Measurements from ENCODE around the gene CCDC86. TPM values are rescaled to one million over a fixed set of nuclear protein-coding genes. Genes with fewer than 3 reads are reported as not detected.
"Not testable (repeated sequence)": the region's sequence is repeated elsewhere in the genome, so short reads cannot be mapped to it uniquely, and the experiment has no call there.

Gene CCDC86
- total RNA-seq, 2 experiments from 2014 or later = 94.4 to 96.3 TPM

GRCh38 chr11:60818057-60818456 is 23.9 kb upstream of the CCDC86 start:
- Mint-ChIP-seq H3K27me3 (no peaks in the 10 kb centered on the region), H3K36me3 (no peaks in the 10 kb centered on the region), H3K27ac (no peak overlapping the region), H3K9me3 (peaks cover 8% of the 10 kb centered on the region), H3K4me1 (no peaks in the 10 kb centered on the region), H3K4me3 (no peak overlapping the region)
- no peak for DNase-seq

DNA sequence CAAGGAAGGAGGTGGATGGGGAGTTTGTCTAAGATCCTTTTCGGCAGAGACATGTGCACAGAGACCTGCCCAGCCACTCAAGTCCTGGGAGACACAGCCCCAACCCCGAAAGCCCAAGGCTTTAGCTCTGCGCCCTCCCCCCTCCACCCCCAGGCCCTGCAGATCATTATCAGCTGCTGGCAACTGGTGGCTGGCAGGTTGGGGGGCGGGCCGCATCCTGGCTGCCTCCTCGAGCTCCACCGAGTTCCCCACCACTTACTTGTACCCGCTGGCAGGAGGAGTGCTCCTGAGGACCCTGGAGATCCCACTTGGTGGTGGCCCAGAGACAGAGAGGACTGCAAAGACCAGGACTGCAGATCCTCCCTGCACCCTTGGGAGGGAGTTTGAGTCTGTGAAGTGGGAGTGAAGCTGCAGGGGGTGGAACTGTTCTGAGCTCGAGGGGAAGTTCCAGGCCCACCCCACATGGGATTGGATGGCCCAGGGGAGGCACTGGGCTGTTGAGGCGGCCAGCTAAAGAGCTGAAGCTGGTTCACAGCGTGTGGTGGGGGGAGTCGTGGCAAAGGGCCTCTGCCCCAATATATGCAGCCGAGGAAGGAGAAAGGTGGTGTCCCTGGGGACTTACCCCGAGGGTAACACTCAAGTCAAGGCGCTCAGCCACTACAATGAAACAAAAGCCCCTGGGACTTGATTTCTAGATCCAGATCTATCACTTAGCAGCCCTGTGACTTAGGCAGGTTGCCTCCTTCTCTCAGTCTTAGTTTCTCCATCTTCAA is 19.9 kb upstream of the CCDC86 start:
- DNase-seq = no peak
- H3K4me1 Mint-ChIP-seq = no peaks in the 10 kb centered on the region
- H3K27ac Mint-ChIP-seq = no peak overlapping the region
- peaks cover 2% of the 10 kb centered on the region for H3K9me3 Mint-ChIP-seq
- H3K27me3 Mint-ChIP-seq = no peaks in the 10 kb centered on the region
- H3K36me3 Mint-ChIP-seq = no peaks in the 10 kb centered on the region
- no peak overlapping the region for H3K4me3 Mint-ChIP-seq

GRCh38 chr11:60823745-60824306 is 18.1 kb upstream of the CCDC86 start:
- not testable (repeated sequence) for H3K27me3 Mint-ChIP-seq, H3K4me3 Mint-ChIP-seq, H3K4me1 Mint-ChIP-seq, H3K9me3 Mint-ChIP-seq, DNase-seq, H3K36me3 Mint-ChIP-seq, H3K27ac Mint-ChIP-seq

- Mint-ChIP-seq H3K4me3 (no peak overlapping the region), H3K9me3 (no peaks in the 10 kb centered on the region), H3K36me3 (no peaks in the 10 kb centered on the region), H3K27ac (no peak overlapping the region), H3K4me1 (no peaks in the 10 kb centered on the region), H3K27me3 (no peaks in the 10 kb centered on the region)
- DNase-seq = no peak
Observed at GRCh38 chr11:60825118-60825517, 16.8 kb upstream of the CCDC86 start.

GRCh38 chr11:60825790-60826189 is 16.1 kb upstream of the CCDC86 start:
- Mint-ChIP-seq H3K9me3 (no peaks in the 10 kb centered on the region), H3K4me3 (no peak overlapping the region), H3K27me3 (no peaks in the 10 kb centered on the region), H3K36me3 (no peaks in the 10 kb centered on the region), H3K27ac (no peak overlapping the region), H3K4me1 (peaks cover 1% of the 10 kb centered on the region)
- DNase-seq = no peak

GRCh38 chr11:60830478-60831142 is 11.3 kb upstream of the CCDC86 start:
- Mint-ChIP-seq H3K27me3 (no peaks in the 10 kb centered on the region), H3K9me3 (no peaks in the 10 kb centered on the region), H3K27ac (no peak overlapping the region), H3K4me3 (no peak overlapping the region), H3K36me3 (no peaks in the 10 kb centered on the region), H3K4me1 (peaks cover 5% of the 10 kb centered on the region)
- no peak for DNase-seq

- Mint-ChIP-seq H3K27ac (no peak overlapping the region), H3K27me3 (no peaks in the 10 kb centered on the region), H3K4me3 (no peak overlapping the region), H3K9me3 (no peaks in the 10 kb centered on the region), H3K4me1 (peaks cover 6% of the 10 kb centered on the region), H3K36me3 (no peaks in the 10 kb centered on the region)
- DNase-seq = peak; percentile 71
Observed at GRCh38 chr11:60831143-60831500, 10.8 kb upstream of the CCDC86 start.

GRCh38 chr11:60831501-60832079 is 10.3 kb upstream of the CCDC86 start:
- Mint-ChIP-seq H3K27ac (no peak overlapping the region), H3K27me3 (no peaks in the 10 kb centered on the region), H3K36me3 (no peaks in the 10 kb centered on the region), H3K9me3 (no peaks in the 10 kb centered on the region), H3K4me1 (peaks cover 6% of the 10 kb centered on the region), H3K4me3 (no peak overlapping the region)
- DNase-seq = no peak

DNA sequence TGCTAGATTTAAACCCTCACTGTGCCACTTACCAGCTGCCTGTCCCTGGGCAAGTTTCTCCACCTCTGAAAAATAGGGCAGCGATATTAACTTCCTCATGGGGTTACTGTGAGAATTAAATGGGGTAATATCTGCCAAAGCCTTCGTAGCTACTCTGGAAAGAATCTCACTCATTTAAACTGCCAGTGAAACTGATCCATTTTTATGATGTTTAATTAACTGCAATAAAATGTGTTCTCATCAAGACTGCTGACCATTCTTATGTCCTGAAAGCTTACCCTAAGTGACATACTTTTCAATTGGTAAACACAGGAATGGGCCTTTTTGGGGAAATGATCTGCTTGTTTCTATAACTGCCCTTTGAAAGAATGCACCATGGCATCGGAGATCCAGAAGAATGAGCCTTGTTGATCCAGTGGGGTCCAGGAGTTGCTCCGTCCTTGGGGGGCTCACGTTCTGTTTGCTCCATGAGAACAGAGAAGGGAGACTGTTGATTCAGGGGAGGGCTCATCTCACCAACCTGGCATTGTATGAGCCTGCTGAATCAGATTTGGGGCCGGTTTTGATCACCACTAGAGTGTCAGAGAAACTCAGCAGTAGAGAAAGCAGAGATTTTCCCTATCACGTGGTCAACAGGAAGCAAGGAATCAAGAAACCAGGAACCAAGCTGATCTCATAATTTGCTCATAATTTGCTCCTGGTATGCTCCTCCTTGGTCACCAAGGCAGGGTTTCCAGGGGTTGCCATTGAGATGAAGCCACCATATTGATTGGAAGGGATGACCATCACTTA is 7.0 kb upstream of the CCDC86 start:
- Mint-ChIP-seq H3K27ac (no peak overlapping the region), H3K4me3 (no peak overlapping the region)

GRCh38 chr11:60835534-60835846 is 6.4 kb upstream of the CCDC86 start:
- DNase-seq = no peak
- Mint-ChIP-seq H3K36me3 (no peaks in the 10 kb centered on the region), H3K4me3 (no peak overlapping the region), H3K9me3 (no peaks in the 10 kb centered on the region), H3K27ac (no peak overlapping the region), H3K4me1 (peaks cover 6% of the 10 kb centered on the region), H3K27me3 (no peaks in the 10 kb centered on the region)

More for the DNA sequence above, 7.0 kb upstream of the CCDC86 start:
- Mint-ChIP-seq H3K9me3 (no peaks in the 10 kb centered on the region), H3K4me1 (peaks cover 6% of the 10 kb centered on the region), H3K27me3 (no peaks in the 10 kb centered on the region), H3K36me3 (no peaks in the 10 kb centered on the region)
- no peak for DNase-seq

DNA sequence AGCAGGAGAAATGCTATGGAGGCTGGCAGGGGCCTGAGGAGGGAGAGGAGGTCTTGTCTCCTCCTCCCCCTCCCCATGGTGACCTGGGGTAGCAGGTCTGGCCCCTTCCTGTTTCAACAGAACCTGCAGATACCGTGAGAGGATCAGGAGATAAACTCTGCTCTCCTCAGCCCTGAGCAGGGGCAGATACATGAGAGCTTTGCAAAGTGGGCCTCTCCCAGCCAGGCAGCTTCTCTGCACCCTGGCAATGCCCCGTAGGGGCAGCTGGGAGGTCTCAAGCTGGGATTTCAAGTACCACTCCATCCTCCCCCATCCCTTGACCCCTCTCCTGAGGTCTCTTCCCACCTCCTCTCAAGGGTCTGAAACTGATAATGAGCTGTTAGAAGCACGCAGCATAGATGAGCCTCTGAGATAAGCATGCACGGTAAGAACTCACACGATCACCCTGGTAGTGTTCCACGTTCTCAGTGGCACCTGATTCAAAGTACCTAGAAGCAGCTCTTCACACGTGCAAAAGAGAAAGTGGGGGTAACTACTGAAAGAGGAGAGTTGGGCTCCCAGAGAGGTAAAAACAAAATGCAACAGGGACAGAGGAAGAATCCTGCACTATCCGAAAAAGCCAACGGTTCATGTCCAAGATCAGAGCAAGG is 4.9 kb upstream of the CCDC86 start:
- Mint-ChIP-seq H3K36me3 (no peaks in the 10 kb centered on the region), H3K27me3 (no peaks in the 10 kb centered on the region), H3K4me3 (no peak overlapping the region), H3K9me3 (no peaks in the 10 kb centered on the region), H3K4me1 (peaks cover 13% of the 10 kb centered on the region), H3K27ac (no peak overlapping the region)
- no peak for DNase-seq

DNA sequence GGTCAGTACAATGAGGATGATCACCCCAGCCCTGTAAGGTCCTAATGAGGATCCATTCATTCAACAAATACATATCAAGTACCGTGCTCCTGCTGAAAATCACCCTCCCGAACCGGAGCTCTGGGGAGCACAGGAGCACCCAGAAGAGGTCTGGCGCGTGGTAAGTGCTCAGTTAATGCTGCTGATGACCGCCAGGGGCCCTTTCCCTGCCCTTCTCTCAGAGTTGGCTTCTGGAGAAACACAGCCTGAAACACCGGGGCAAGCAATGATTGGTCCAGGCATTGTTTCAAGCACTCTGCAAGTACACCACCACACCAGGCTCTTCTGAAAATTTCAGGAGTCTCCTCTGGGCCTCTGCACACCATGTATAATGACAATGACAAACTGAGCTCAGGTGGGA is 3.8 kb upstream of the CCDC86 start:
- Mint-ChIP-seq H3K4me1 (peaks cover 15% of the 10 kb centered on the region), H3K27ac (no peak overlapping the region), H3K36me3 (peaks cover 10% of the 10 kb centered on the region), H3K4me3 (no peak overlapping the region), H3K9me3 (no peaks in the 10 kb centered on the region), H3K27me3 (no peaks in the 10 kb centered on the region)
- no peak for DNase-seq

DNA sequence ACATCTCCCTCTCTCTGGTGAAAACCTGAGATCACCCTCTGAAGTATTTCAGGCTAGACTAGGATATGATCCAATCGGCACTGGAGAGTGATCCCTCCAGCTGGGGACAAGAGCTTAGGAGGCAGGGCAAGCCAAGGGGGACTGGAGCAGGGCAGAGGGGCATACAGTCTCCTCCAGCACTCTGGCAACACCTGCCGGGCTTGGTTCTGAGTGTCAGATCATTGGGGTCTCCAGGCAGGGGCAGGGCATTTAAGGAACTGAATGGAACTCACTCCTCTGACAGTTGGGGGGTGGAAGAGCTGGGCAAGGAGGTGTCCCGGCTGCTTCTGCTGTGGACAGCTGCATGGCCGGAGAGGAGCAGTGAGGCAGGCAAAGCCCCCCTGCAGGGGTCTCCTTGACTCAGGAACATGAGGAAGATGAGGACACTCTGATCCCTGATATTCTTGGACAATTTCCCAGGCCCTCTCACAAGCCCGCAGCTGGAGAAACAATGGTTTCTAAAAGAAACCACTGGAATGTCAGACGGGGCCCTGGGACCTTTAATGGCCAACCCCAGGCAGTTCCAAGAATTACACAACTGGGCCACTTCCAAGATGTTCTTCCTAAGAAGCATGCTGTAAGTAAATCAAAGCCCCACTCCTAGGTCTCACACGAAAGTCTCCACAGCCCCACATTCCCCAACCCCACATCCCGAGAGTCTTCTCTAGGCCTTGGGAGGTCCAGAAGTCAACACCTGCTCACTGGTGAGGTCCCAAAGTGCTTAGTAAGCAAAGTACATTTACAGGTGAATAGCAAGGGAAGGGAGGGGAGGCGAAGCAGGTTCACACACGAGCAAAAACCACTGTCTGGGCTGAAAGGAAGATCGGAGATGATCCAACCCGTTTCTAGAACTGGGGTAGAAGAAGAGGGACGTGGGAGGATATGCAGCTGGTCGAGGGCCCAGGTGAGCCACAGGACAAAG is 1.2 kb upstream of the CCDC86 start:
- H3K4me1 Mint-ChIP-seq = peaks cover 34% of the 10 kb centered on the region

More for the DNA sequence above, 1.2 kb upstream of the CCDC86 start:
- peak overlapping the region; percentile 89 for H3K4me3 Mint-ChIP-seq
- DNase-seq = no peak
- H3K36me3 Mint-ChIP-seq = peaks cover 33% of the 10 kb centered on the region
- no peaks in the 10 kb centered on the region for H3K27me3 Mint-ChIP-seq
- no peaks in the 10 kb centered on the region for H3K9me3 Mint-ChIP-seq
- peak overlapping the region; percentile 95 for H3K27ac Mint-ChIP-seq
